Endothelial cell of umbilical vein (primary cell): ENCODE data around the gene CCBE1. TPM values are rescaled to one million over a fixed set of nuclear protein-coding genes. Genes with fewer than 3 reads are reported as not detected.

Experiments used
- BruUV-seq: library from RNA; stranded (reverse); fragments of 400-500 nt; replicated peaks from 2 replicates; lab custom pipeline; 2021; lab: Mats Ljungman, UMichigan
- CTCF ChIA-PET: fragments of 300-600, 350-600 bp; sonication (Branson Sonifier 250); formaldehyde crosslinking; loops from one replicate; lab custom pipeline; 2021; ENCODE audit warnings: antibody characterized with exemption, inconsistent platforms; lab: Charles Lee
- POLR2A ChIA-PET: fragments of 300-600, 350-600 bp; sonication (Branson Sonifier 250); formaldehyde crosslinking; loops from one replicate; lab custom pipeline; 2021; ENCODE audit warnings: antibody characterized with exemption, inconsistent platforms; lab: Charles Lee
- DNase-seq: peaks from one replicate; pipeline ENCODE4 v3.0.0-alpha.2; 2011; ENCODE audit warnings: low read depth, low spot score
- FAIRE-seq: peaks from 2 replicates; lab custom pipeline; 2011; peaks lifted over from hg19 to GRCh38; lab: Jason Lieb, UNC
- H2AFZ ChIP-seq: 2 replicates; pipeline ENCODE4 v1.6.0; 2012; ENCODE audit warnings: low read depth, low read length, control low read depth, inconsistent platforms
- H3K27ac ChIP-seq: 2 replicates; pipeline ENCODE4 v1.5.1; 2011; ENCODE audit warnings: low read depth, mild to moderate bottlenecking, control low read depth, low read length, moderate library complexity; ENCODE audit not compliant: insufficient read depth
- H3K27me3 ChIP-seq, 2 experiments: 2 replicates each; pipeline versions ENCODE4 v1.6.0 to v1.6.1; 2011; ENCODE audit warnings: low read length in 2 of 2, mixed read lengths in 1 of 2; ENCODE audit not compliant: control insufficient read depth in 2 of 2, insufficient read depth in 2 of 2
- H3K36me3 ChIP-seq, 2 experiments: 2 replicates in 1 of 2; 3 replicates in 1 of 2; pipeline ENCODE4 v1.5.1; 2011; ENCODE audit warnings: low read length in 2 of 2, mild to moderate bottlenecking in 1 of 2, moderate library complexity in 1 of 2; ENCODE audit not compliant: control insufficient read depth in 2 of 2, insufficient read depth in 2 of 2; ENCODE audit errors: extremely low read depth in 1 of 2
- H3K4me1 ChIP-seq: 3 replicates; pipeline ENCODE4 v1.5.1; 2011; ENCODE audit warnings: mild to moderate bottlenecking, low read length; ENCODE audit not compliant: control insufficient read depth, insufficient read depth; ENCODE audit errors: extremely low read depth
- H3K4me2 ChIP-seq: 2 replicates; pipeline ENCODE4 v1.6.1; 2011; ENCODE audit warnings: low read length, control low read depth, mixed read lengths; ENCODE audit not compliant: insufficient read depth
- H3K4me3 ChIP-seq, 3 experiments: fragments of 200-600 bp in 1 of 3; sonication (generic), shearing (Covaris generic) in 1 of 3; replicated peaks in 1 of 3; 2 replicates each; pipeline ENCODE4 v1.5.1; 2011 to 2016; ENCODE audit warnings: control low read depth in 3 of 3, low read length in 3 of 3, mild to moderate bottlenecking in 2 of 3, inconsistent platforms in 1 of 3, low read depth in 1 of 3, moderate library complexity in 1 of 3; ENCODE audit not compliant: insufficient read depth in 1 of 3
- H3K79me2 ChIP-seq: 2 replicates; pipeline ENCODE4 v1.6.0; 2012; ENCODE audit warnings: low read length, inconsistent platforms; ENCODE audit not compliant: control insufficient read depth, insufficient read depth
- H3K9ac ChIP-seq: replicated peaks from 2 replicates; pipeline ENCODE3; 2011; ENCODE audit warnings: low read length, control low read depth; ENCODE audit not compliant: insufficient read depth; ENCODE audit errors: extremely low read depth
- H3K9me1 ChIP-seq: replicated peaks from 3 replicates; pipeline ENCODE4 v1.6.0; 2011; ENCODE audit warnings: mild to moderate bottlenecking, low read length; ENCODE audit not compliant: control insufficient read depth, insufficient read depth; ENCODE audit errors: extremely low read depth
- H3K9me3 ChIP-seq: replicated peaks from 2 replicates; pipeline ENCODE4 v1.5.1; 2012; ENCODE audit warnings: low read length, inconsistent platforms; ENCODE audit not compliant: control insufficient read depth, insufficient read depth
- H4K20me1 ChIP-seq: replicated peaks from 2 replicates; pipeline ENCODE3; 2011; ENCODE audit warnings: mild to moderate bottlenecking, low read length; ENCODE audit not compliant: control insufficient read depth, insufficient read depth; ENCODE audit errors: extremely low read depth
- CTCF ChIP-seq, 2 donors: IDR thresholded peaks; 1 replicate in 1 of 2; 2 replicates in 1 of 2; pipeline ENCODE4 v1.5.1; 2011; ENCODE audit warnings: low read length in 2 of 2, mild to moderate bottlenecking in 2 of 2, moderate library complexity in 2 of 2, control low read depth in 1 of 2, inconsistent platforms in 1 of 2, low read depth in 1 of 2; ENCODE audit not compliant: insufficient read depth in 1 of 2; ENCODE audit errors: extremely low read depth in 1 of 2
- EZH2 ChIP-seq: IDR thresholded peaks from 2 replicates; pipeline ENCODE4 v1.6.1; 2012; ENCODE audit warnings: borderline replicate concordance, low read depth, mild to moderate bottlenecking, moderate library complexity, low read length, inconsistent platforms; ENCODE audit not compliant: severe bottlenecking
- FOS ChIP-seq: IDR thresholded peaks from 2 replicates; pipeline ENCODE4 v1.6.1; 2011; ENCODE audit warnings: mild to moderate bottlenecking, low read length, moderate library complexity, borderline replicate concordance; ENCODE audit not compliant: insufficient read depth
- GATA2 ChIP-seq: IDR thresholded peaks from 2 replicates; pipeline ENCODE4 v1.7.0; 2011; ENCODE audit warnings: low read depth, mild to moderate bottlenecking, moderate library complexity, mixed read lengths, low read length; ENCODE audit not compliant: insufficient read length, insufficient read depth
- JUN ChIP-seq: IDR thresholded peaks from 2 replicates; pipeline ENCODE4 v1.6.1; 2011; ENCODE audit warnings: borderline replicate concordance, low read depth; ENCODE audit not compliant: insufficient read length, insufficient read depth
- MAX ChIP-seq: IDR thresholded peaks from 2 replicates; pipeline ENCODE4 v1.6.1; 2011; ENCODE audit not compliant: insufficient read depth, insufficient read length
- MYC ChIP-seq: IDR thresholded peaks from one replicate; pipeline ENCODE4 v1.6.1; 2011; ENCODE audit warnings: mild to moderate bottlenecking, low read depth, low read length
- POLR2A ChIP-seq: IDR thresholded peaks from 2 replicates; pipeline ENCODE4 v1.6.1; 2012; ENCODE audit warnings: low read depth, mild to moderate bottlenecking, control low read depth, low read length
- POLR2AphosphoS5 ChIP-seq: IDR thresholded peaks from 2 replicates; pipeline ENCODE4 v1.6.1; 2012; ENCODE audit warnings: low read depth, mild to moderate bottlenecking, control low read depth, low read length, moderate library complexity; ENCODE audit not compliant: insufficient read depth
- dilution Hi-C: fragments of 300-500 bp; cut with MboI; formaldehyde crosslinking; loops from one replicate; pipeline ENCODE4 v1.15.0; 2019; ENCODE audit warnings: low sequenced_read_pairs; ENCODE audit not compliant: extremely low pct_ligation_motif_present
- intact Hi-C: fragments of 100-400 bp; cut with micrococcal nuclease; formaldehyde crosslinking; loops from one replicate; pipeline ENCODE4 v1.10.0; 2022
- polyA plus RNA-seq, 4 experiments: library from polyadenylated mRNA; depleted of rRNA in 3 of 4; stranded (reverse) in 3 of 4; unstranded in 1 of 4; fragments of >200 nt; gene quantifications; 2 replicates each; pipeline versions ENCODE4 v1.2.1 to v1.2.3, GENCODE V29; 2011 to 2012; ENCODE audit warnings: missing spikeins in 1 of 4
- total RNA-seq: library from RNA; stranded (reverse); gene quantifications from 2 replicates; pipeline ENCODE4 v1.2.3, GENCODE V29; 2021

Gene CCBE1
- total and polyA plus RNA-seq, 2 donors (not counting 3 experiments of a cell fraction or from before 2014, with no cell fraction given): 0.04 TPM; not detected in 1

GRCh38 chr18:59700535-59700967, 3.3 kb upstream of the CCBE1 start:
- Histone ChIP-seq H3K36me3 (no peaks in the 10 kb centered on the region), H3K27me3 (peaks cover 23 to 27% of the 10 kb centered on the region in 2 experiments), H3K27ac (no peak overlapping the region), H3K4me2 (no peak overlapping the region), H3K9me3 (no peaks in the 10 kb centered on the region), H3K9ac (no peak overlapping the region), H3K4me3 (no peak overlapping the region), H3K4me1 (peaks cover 2% of the 10 kb centered on the region), H3K79me2 (no peaks in the 10 kb centered on the region), H3K9me1 (no peaks in the 10 kb centered on the region), H4K20me1 (no peaks in the 10 kb centered on the region), H2AFZ (no peak overlapping the region)
- no peak for TF ChIP-seq FOS
- TF ChIP-seq POLR2A: no peak
- no peak for TF ChIP-seq POLR2AphosphoS5
- no peak for TF ChIP-seq JUN
- no peak for TF ChIP-seq MAX
- no peak for TF ChIP-seq CTCF (IDR thresholded peaks at IDR 0.05; ENCODE audit: extremely low read depth in 1 of 2, insufficient read depth in 1 of 2, low read depth in 1 of 2, low read length in 2 of 2)
- TF ChIP-seq EZH2: no peak
- TF ChIP-seq GATA2: no peak
- no peak for TF ChIP-seq MYC
- intact Hi-C loops: no loop called here
- dilution Hi-C loops: no loop called here
- no TSS peak for BruUV-seq
- CTCF ChIA-PET: interaction anchor here (1.1 to 4.2 kb wide), 4 partner anchors 69 to 241 kb away, joined by 3 to 13 read pairs (median 9); no protein-coding TSS in a partner anchor
- FAIRE-seq (no peak), DNase-seq (no peak)
- POLR2A ChIA-PET: no interaction called here
